HG03196 (cell line): ENCODE results near the gene GRIK3.

Experiments
- ATAC-seq: cut with Tn5 transposase; IDR thresholded peaks from one replicate; pipeline ENCODE4 v1.9.1; 2021; ENCODE audit not compliant: unreplicated experiment

Gene GRIK3

DNA sequence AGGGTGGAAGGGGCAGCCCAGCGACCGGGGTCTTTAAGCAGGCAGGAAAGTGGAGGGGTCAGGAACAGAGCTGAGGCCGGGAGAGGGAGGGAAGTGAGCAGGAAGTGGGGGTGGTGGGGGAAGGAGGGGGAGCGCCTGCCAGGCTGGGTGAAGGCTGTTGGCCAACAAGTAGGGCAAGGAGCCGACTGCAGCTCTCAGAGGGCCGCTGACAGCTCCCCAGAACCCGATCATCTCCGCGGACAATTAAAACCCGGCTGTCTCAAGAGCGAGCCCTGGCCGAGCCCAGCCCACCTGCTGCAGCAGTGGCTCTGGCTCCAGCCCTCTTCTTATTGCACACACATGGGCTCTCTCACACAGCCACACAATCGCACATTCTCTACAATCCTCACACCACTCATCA lies 51.6 kb downstream of the GRIK3 start:
- ATAC-seq: no peak

DNA sequence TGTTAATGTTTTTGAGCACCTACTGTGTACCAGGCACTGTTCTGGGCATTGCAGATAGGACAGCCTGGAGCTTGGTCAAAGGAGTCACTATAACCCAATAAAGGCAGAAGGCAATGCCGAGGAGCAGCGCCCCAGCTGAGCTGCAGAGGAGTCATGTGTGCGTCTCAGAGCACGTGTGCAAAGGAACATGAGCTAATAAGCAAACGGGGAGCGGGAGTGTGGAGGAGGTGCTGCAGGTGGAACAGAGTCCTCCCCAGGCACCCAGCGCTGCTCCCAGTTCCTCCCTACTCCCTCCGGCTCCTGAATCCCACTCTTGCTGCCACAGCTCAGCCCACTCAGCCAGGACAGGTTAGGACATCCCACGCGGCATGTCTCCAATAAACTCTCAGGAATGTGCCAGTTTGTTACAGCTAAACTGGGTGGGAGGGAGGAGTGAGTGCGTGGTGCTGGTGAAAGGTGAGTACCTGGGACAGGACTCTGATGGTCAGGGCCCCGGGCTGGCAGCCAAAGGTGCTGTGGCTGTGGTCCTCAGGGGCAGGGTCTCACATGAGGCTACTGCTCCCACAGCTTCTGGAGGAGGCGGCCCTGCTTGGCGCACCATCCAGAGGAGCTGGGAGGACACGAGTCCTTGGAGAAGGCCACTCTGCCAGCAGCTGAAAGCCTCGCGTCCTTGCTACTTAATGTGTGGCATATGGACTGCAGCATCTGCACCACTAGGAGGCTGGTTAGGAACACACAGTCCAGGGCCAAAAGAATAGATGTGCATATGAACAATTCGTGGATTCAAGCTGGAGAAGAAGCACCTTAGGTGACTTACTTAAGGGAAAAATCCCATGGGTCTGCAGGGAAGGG lies 52.3 kb downstream of the GRIK3 start:
- ATAC-seq: no peak

DNA sequence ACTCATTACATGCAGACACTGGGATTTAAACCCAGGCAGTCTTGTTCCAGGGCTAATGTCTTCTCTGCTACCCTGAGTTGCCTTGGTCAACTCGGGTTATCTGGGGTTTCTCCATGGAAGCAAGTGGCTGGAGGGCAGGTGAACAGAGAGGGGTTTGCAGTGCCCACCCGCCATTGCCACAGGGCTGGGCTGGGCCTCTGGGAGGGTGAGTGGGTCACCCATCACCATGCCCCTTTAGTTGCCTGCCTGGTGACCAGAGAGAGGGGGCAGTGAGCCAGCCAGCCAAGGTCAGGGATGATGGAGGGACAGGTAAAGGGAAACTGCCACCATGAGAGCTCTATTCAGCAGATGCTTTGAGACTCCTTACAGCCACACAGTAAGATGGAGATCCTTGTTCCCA lies 53.2 kb downstream of the GRIK3 start:
- no peak for ATAC-seq

DNA sequence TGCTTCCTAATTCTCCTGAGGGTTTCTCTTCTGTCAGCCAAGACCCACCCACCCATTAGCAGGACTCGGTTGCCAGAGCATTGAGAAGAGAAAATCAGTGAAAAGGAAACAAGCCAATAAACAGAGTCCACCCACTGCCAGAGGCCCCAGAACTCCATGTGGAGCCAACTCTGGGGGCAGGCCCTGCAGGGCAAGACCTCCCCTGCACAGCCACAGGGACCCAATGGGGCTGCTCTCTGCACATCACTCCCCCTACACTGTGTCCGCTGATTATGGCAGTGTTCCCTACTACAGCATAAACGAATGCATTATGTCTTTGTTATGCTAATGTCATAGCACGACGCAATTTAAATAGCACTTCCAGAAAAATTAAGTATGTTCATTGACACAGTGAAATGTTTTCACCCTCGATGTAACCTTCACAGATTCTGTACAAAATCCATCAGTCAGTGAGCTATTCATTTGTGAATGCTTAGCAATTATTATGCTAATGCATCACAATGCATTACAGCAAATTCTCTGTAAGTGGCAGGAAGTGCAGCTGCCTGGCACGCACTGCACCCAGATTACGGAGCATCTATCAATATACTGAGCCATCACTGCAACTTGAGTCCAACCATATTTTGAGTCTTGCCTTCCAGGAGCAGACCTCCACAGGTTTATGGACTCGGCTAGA lies 56.4 kb downstream of the GRIK3 start:
- no peak for ATAC-seq

DNA sequence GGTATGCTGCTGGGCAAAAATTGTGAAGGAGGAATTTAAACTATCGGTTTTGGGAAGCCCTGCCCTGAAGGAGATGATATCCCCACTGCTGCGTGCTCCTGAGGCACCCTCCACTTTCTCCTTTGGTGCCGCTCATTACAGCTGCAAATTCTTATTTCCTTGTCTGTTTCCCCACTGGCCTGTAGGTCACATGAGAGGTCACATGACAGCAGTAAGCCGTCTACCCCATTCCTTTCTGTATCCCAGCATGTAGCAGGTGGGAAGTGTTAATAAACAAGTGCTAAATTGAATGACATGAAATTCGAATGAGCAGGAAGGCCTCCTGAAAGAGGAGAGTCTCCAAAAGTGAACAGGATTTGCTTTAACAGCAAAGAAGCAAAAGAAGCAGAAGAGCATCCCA lies 58.7 kb downstream of the GRIK3 start:
- ATAC-seq: no peak

DNA sequence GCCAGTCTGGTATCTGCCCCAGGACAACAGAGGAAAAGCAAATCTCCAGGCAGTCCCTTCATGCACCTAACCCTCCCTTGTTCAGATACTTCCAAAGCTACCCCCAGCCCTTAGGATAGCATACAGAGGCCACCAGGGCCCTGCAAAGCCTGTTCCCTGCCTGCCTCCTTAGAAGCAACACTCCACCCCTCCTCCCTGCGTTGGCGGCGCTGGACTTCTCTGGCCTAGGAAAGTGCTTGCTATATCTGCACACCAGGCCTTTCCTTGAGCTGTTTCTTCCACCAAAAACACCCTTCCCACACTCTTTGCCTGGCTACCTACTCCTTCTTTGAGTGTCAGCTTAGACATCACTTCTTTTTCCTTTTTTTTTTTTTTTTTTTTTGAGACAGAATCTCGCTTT lies 61.3 kb downstream of the GRIK3 start:
- no peak for ATAC-seq

DNA sequence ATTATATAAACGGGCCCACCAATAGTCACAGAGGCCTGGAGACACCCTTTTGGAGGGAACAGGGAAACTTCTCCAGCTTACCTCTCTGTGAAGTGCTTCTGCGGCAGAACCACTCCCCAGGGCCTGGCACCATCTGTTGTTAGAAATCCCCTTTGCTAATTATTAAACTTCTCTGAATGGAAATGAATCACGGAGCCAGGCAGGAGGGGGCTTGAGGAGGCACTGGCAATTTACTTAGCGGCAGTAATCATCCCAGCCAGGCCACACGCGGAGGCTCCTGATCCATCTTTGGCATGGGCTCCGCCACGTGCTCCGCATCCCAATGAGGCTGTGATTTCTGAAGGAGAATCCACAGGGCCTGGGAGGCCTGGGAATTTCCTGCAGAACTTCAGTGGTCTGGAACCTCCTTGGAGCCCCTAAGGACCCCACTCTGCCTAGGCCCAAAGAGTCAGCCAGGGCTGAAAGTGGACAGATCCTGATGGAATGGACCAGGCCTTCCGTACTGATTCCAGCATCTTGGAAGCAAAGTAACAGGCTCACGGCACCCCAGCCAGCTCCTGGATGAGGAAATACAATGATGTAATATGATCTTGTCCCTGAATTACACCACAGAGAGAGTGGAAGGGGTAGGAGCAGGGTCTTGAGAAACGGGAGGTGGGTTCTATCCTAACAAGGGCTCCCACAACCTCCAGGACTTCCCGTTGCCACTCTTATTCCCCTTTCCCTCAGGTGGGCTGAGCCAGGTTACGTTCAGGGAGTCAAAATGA lies 62.3 kb downstream of the GRIK3 start:
- ATAC-seq: no peak

DNA sequence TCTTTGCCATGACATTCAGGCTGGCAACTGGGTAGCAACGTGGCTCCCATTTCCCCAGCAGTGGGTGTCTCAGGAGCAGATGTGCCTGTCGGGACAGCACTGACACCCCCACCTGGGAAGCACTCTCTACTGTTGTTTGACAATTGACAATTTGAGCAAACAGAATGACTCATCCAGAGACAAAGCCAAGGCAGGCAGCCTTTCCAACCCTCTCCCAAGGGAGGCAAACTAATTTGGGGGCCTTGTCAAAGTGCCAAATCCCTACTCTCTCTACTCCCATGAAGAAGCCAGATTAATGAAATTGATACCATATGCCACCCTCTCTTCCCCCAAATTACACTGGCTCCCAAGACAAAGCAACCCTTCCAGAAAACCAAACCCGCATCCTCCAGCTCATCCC lies 65.6 kb downstream of the GRIK3 start:
- ATAC-seq: no peak

DNA sequence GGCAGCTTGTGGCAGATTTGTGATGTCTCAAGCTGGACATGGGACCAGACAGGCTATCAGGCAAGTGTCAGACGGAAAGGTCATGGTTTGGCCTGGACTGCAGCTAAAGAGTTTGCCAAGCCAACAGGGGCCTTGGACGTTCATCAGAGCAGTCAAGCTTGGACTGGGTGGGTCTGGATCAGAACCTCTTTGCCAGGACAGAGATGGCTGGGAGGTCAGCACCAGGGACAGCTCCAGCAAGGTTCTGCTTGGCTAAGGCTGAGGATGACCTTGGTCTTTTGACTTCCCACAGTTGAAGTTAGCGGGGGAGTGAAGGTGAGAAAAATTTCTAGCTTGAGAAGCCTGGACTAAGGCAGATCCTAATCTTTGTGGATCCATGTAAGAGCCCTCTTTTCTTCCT lies 68.1 kb downstream of the GRIK3 start:
- ATAC-seq: no peak

DNA sequence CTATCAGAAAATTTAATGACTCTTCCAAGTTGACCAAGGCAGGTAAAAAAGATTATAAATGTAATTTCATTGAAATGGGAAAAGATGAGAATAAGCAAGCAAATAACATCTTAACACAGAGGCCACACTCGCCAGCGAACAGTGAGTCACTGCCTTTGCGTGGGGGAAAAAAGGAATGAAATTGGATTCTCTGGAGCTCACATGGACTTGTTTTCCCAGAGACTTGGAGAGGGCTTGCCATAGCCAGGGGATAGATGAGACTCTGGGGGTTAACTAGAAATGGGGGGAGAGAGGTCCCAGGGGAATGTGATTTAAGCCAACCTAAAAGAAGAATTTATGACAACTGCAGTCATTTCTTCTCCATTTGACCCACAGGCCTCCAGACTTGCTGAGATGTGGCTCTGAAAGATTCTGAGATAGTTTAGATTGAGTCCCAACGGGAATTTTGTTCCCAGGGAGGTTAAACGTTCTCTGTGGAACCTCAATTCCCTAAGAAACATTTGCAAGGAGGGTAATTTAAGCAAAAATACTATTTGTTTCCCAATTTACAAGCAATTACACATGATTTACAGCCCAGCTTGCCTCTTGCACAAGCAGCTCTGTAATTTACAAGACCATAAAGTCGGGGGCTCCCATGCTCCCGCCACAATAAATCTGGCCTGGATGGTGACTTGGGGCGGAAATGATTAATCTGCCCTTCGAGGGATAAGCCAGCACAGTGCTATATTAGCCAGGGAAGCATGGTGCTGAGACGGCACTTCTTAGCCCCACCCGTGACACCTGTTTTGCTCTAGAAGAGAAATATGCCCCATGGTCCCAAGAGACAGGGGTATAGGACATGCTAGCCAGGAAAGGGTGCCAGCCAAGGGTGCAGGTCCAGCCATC lies 68.8 kb downstream of the GRIK3 start:
- ATAC-seq: no peak

DNA sequence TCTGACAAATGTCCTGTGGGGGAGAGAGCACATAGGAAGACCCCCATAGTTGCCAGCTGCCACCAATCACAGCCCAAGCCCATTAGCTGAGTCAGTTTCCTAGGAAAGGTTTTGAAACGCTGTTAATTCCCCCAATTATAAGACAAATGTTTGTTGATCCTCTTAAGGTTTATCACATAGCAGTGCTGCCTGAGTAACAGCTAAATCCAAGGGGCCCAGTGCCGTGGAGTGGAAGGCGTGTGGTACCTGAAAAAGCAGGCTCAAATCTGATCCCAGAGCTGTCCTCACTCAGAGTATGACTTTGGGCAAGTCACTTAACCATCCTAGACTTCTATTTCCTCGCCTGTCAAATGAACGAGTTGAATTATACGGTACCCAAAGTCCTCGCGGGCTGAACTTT lies 69.5 kb downstream of the GRIK3 start:
- ATAC-seq: no peak

DNA sequence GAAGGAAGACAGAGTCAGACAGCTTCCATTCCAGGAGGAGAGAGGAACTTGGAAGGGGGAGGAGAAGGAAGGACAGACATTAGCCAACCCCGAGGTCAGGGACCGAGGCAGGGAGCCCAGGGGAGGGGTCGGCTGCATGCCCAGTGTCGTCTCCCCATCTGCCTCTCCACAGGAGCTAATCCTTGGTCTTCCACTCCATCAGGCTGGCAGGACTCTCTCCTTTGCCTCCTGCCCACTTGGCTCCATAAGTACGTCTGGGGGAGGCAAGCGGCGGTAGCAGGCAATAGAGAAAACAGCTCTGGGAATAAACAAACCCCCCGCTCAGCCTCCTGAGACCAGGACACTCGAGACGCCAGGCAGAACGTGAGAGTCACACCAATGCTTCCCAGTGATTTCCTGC lies 71.3 kb downstream of the GRIK3 start:
- no peak for ATAC-seq

DNA sequence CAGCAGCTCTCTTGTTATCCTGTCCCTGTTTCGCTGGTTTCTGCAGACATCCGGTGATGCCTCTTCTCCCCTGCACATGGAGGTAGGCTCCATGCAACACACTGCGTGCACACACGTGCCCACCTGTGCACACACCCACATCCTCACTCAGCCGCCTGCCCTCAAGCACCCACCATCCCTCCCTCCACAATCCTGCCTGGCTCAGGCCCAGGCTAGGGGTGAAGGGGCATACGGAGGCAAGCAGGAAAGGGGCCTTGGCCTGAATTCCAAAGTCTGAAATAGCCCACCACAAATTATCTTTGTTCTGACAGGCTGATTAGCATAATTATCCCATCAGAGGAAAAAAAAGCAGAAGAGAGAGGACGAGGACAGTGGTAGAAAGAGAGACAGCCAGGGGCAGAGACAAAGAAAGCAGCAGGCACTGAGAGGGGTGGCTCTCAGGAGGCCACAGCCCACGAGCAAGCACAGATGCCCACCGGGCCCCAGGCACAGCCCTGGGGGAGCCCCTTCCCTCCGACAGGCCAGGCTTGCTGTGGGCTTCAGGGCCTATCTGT lies 73.2 kb downstream of the GRIK3 start:
- ATAC-seq: no peak

DNA sequence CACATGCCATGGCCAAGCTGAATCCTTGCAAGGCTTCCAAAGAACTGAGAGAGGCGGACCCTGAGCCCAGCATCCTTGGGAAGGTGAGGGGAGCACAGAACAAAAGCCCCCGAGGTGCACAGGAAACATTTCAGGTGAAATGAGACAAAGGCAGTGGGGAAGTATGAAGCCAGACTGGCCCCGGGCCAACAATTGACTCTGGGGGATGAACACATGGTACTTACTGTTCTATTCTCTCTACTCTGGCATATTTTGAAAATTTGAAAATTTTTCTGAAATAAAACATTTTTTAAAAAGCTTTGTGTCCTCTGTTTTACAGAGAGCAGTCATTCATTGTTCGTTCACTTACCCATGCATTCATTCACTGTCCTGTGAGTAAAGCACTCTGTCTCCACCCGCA lies 77.7 kb downstream of the GRIK3 start:
- ATAC-seq: no peak

DNA sequence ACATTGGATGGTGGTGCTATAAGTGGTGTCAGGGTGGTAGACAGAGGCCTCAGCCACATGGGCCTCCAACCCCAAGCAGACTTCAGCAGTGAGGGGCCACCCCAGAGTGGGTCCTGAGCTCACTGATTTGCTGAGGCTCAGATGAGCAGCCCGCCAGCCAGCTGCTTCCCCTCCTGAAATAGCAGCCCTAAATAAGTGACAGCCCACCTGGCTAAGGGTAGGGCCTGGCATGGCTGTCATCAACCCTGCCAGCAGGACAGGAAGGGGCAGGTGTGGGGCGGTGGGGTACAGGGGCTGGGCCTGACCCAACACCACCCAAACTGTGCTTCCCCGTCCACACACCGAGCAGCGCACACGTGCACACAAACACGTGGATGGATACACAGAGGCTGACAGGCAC lies 79.3 kb downstream of the GRIK3 start:
- ATAC-seq: no peak

DNA sequence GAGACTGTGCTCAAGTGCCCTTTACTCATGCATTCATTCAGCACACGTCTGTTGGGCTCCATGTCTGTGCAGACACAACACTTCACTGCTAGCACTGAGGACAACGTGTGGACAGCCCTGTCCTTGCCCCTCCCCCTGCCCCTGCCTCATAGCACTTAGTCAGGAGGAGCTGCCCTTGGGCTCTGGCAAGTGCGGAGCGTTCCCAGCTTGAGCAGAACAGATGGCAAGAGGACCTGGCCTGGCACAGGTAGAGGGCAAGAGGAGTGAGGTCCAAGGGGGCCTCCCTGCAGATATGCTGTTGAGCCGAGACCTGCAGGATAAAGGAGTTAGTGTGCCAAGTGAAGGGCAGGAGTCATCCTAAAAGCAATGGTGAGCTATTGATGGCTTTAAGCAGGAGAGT lies 81.3 kb downstream of the GRIK3 start:
- ATAC-seq: no peak

DNA sequence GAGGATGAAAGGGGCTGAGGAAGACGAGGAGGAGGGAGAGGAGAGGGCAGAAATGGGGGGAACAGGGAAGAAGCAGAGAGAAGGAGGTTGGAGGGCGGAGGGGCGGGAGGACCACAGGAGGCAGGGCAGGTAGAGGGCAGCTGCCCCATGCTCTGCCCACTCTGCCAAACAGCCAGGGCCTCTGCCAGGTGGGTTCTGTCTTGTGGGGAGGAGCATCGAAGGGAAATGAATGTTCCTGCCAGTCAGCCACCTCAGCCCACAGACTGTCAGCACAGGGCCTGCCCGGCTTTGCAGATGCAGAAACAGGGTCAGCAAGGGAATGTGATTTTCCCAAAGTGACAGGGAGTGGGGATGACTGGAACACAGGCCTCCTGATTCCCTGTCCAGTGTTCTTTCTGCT lies 82.6 kb downstream of the GRIK3 start:
- no peak for ATAC-seq

DNA sequence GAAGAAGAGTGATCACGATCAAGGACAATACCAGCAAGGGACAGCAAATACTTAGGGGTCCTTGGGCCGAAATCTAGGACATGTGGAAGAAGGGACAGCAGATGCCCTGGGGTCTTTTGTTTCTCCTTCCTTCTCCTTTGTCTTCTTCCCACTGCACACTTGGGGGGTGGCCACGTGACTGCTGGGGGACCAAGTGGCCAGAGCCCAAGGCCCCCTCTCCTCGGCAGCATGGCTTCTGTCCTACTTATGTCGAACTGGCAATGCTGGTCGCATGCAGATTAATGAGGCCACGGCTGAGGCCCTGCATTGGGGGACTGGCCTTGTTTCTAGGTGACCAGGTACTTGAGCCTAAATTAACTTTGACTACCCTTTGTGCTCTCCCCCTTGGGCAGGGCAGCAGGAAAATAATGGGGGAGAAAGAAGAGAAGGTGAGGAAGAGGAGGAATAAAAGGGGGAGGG lies 83.0 kb downstream of the GRIK3 start:
- no peak for ATAC-seq

DNA sequence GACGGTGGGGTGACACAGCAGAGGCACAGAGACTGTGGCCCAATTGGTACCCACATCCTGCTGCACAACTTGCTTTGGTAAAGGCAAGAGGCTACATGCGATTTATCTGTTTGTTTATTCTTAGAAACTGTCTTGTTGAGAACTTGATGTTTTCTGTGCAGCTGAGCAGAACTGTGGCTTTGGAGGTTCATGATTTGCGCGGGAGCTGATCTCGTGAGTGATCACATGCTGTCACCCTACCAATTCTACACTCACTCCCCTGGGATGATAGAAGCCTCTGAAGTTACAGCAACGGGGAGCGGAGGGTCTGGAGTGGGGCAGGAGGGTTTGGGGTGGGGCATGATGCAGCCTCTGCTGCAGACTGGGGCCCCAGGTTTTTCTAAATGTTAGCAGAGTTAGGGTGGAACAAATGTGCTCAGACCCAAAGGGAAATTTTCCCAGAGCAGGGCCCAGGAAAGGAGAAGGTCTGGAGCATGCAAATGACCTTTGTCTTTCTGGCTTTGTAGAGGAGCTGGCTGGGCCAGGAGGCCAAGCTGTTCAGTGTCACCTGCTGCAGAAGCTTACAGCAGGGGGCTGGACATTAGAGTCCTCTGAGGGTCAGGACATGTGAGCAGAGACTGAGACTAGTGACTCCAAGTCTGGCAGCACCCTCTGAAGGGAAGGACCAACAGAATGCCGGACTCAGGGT lies 83.6 kb downstream of the GRIK3 start:
- no peak for ATAC-seq

DNA sequence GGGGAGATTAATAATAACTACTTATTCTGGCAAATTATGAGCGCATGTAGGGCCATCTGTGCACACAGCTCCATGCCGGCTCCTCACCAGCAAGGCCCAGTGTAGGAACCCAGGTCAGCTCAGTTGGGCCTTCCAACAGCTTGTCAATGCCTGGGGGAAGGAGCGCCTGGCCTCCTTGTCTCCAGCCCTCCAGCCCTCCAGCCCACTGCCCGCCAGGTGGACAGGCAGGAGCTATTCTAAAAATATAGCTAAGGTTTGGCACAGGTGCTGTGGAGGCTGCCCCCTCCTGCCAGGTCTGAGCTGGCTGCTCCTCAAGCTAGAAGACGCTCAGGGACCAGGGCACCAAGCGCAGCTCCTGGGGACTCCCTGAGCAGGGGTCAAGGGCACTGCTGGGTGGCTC lies 85.7 kb downstream of the GRIK3 start:
- no peak for ATAC-seq
